Lower leg skin (tissue), 4 donors: ENCODE measurements around the gene HYAL2. TPM values are rescaled to one million over a fixed set of nuclear protein-coding genes. Genes with fewer than 3 reads are reported as not detected.

ENCODE experiments used
- DNase-seq, 2 donors: peaks; one replicate each; pipeline ENCODE4 v3.0.0-alpha.2; 2019; ENCODE audit warnings: low spot score in 2 of 2
- H3K4me3 ChIP-seq: fragments of 200-600 bp; sonication (generic); 2 replicates; pipeline ENCODE4 v1.5.1; 2017; ENCODE audit warnings: mild to moderate bottlenecking, low read depth; ENCODE audit not compliant: poor library complexity, severe bottlenecking
- CTCF ChIP-seq, 3 donors: fragments of 450-650 bp; IDR thresholded peaks; one replicate each; pipeline ENCODE4 v1.5.1; 2016; ENCODE audit warnings: antibody characterized with exemption in 3 of 3, mild to moderate bottlenecking in 3 of 3, moderate library complexity in 2 of 3
- POLR2A ChIP-seq, 2 donors: fragments of 450-650 bp; IDR thresholded peaks; one replicate each; pipeline ENCODE4 v1.6.1; 2016 to 2017; ENCODE audit warnings: antibody characterized with exemption in 2 of 2, mild to moderate bottlenecking in 1 of 2, moderate library complexity in 1 of 2
- WGBS, 2 donors: methylation state at CpG; one replicate each; pipeline ENCODE4 v1.1.5; 2018; 5-methylcytosine and 5-hydroxymethylcytosine counted together
- intact Hi-C: fragments of 100-400 bp; cut with DNase I; formaldehyde crosslinking; loops from one replicate; pipeline ENCODE4 v1.15.0; 2023; ENCODE audit warnings: low total_unique reads
- total RNA-seq, 4 donors: library from RNA; depleted of rRNA; stranded (reverse); fragments of >200 nt; gene quantifications; one replicate each; pipeline ENCODE4 v1.1.0, GENCODE V29; 2016

The HYAL2 gene
- total RNA-seq, 4 donors from 2014 or later, result 44.1 to 95.7 (median 72.9) TPM

GRCh38 chr3:50365080-50365841 lies 42.7 kb upstream of the HYAL2 start:
- DNase-seq, result peak; percentile 83 to 97
- H3K4me3 ChIP-seq, result peak overlapping the region; percentile 32
- intact Hi-C loops, result no loop called here
- whole genome bisulfite sequencing, 2 donors, result 13 to 14% methylated on average over 20 of the region's 53 CpGs
- TF ChIP-seq POLR2A (IDR thresholded peaks at IDR 0.05) (no peak), CTCF (IDR thresholded peaks at IDR 0.05) (no peak)

GRCh38 chr3:50364573-50365079 lies 42.1 kb upstream of the HYAL2 start:
- WGBS, 2 donors, result 12 to 17% methylated on average over 15 to 42 of the region's 48 CpGs
- intact Hi-C loops, result no loop called here
- H3K4me3 ChIP-seq, result peak overlapping the region; percentile 0
- TF ChIP-seq POLR2A (IDR thresholded peaks at IDR 0.05) (no peak), CTCF (IDR thresholded peaks at IDR 0.05) (no peak)
- DNase-seq, result no peak

DNA sequence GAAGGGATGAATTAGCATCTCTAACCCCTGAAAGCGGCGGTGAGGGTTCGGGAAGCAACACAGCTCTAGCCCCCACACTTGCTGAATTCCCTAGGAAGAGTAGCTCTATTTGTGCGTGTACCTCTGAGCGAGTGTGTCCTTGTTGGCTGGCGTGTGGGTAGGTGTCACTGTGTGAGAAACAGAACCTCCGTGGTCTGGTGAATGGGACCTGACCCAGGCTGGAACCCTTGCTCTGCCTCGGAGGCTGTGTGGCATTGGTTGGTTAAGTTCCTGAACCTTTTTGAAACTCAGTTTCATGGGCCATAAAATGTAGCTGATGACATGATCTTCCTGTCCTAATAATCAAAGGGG lies 37.2 kb upstream of the HYAL2 start:
- intact Hi-C loops, result no loop called here
- no peak overlapping the region for H3K4me3 ChIP-seq
- DNase-seq, result no peak
- TF ChIP-seq POLR2A (IDR thresholded peaks at IDR 0.05) (no peak), CTCF (IDR thresholded peaks at IDR 0.05) (no peak)
- WGBS, 2 donors, result 22 to 29% methylated on average over 8 of the region's 8 CpGs

DNA sequence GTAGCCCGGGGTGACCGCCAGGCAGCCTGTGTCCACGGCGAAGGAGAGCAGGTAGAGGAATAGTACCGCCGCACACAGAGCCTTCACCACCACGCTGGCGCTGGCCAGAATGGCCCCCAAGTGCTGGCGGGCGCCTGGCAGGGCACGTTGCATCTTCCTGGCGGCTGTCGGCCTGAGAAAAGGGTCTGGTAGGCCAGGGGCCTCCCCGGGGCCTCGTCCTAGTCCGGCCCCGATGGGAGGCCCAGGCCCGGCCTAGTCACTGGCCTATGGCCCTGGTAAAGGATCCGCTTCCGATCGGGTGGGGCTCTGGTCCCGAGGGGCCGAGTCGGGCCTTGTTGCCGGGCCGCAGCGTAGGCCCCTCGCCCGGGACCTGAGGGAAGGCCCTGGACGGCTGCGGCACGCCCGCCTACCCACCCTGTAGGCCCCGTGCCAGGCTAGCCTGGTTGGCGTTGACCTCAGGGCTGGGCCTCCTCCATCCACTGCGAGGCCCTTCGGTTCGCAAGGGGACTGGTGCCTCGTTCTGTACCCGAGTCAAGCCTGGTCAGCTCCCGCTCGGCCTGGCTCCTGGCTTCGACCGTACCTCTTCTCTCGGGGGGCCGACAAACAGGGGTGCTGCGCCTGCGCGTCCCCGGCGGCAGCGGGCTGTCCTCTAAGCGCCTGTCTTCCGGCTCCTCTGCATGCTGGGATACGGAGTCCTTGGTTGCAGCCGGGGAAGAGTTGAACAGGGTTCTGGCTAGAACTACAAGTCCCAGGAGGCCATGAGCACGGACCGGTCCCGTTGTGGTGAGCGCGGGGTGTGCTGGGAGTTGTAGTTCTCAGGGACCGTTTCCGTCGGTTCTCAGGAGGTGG lies 36.6 kb upstream of the HYAL2 start, which contains the start of gene TMEM115:
Gene TMEM115 (minus strand): TSS at position 611 of the 849 bp plus-strand sequence. CDS start 458 bp downstream, at position 153.
- intact Hi-C loops, result no loop called here
- peak; percentile 99 for DNase-seq
- peak within 1 kb of the TSS; percentile 66 for H3K4me3 ChIP-seq
- peak in 1 of 2 donors; percentile 6 for TF ChIP-seq POLR2A (IDR thresholded peaks at IDR 0.05)
- TF ChIP-seq CTCF (IDR thresholded peaks at IDR 0.05), result no peak
- 0% methylated on average over 34 to 42 of the region's 64 CpGs for WGBS, 2 donors

DNA sequence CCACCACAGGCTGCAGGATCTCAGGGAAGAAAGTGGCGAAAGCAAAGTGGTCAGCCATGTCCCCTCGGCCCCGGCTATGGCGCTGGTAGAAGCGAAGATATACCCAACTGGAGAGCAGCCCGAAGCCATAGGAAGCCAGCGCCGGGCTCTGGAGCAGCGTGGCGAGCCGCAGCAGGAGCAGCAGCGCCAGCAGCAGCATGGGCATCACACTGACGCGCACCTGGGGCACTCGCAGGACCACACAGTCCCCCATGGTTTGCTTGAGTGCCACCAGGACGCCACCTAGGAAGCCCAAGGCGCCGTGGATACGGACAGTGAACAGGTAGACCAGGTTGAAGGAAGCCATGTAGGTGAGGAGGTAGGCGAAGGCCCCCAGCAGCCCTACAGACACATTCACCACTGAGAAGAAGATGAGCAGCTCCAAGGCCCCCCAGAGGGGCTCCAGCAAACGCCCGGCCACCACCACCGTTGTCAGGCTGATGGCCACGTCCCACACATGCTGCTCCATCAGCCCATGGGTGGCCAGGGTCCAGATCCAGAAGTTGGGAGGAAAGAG lies 35.9 kb upstream of the HYAL2 start:
- 23 to 37% methylated on average over 23 to 24 of the region's 24 CpGs for WGBS, 2 donors
- TF ChIP-seq CTCF (IDR thresholded peaks at IDR 0.05) (no peak), POLR2A (IDR thresholded peaks at IDR 0.05) (no peak)
- intact Hi-C loops, result no loop called here
- DNase-seq, result no peak
- peak overlapping the region; percentile 66 for H3K4me3 ChIP-seq
